Measurements from ENCODE around the gene ACTN4.

GRCh38 chr19:38690832-38691231, 43.4 kb downstream of the ACTN4 start:
- TF ChIP-seq CTCF (IDR thresholded peaks at IDR 0.05; ENCODE audit: extremely low read depth in 1 of 2, insufficient read depth in 1 of 2, low read depth in 1 of 2, low read length in 2 of 2) (no peak), POLR2A (IDR thresholded peaks at IDR 0.05; ENCODE audit: low read depth, low read length) (no peak), MAX (IDR thresholded peaks at IDR 0.05; ENCODE audit: insufficient read depth, insufficient read length) (no peak)
